Type B pancreatic cell (in vitro differentiated cells): Measurements from ENCODE around the gene PIP5K1B. TPM values are rescaled to one million over a fixed set of nuclear protein-coding genes. Genes with fewer than 3 reads are reported as not detected.

Experiments used
- DNase-seq: peaks from one replicate; pipeline ENCODE4 v3.0.0; 2021; ENCODE audit warnings: mixed read lengths; ENCODE audit not compliant: unreplicated experiment; ENCODE audit errors: extremely low spot score
- H3K27ac Mint-ChIP-seq: 2 replicates; pipeline ENCODE4 v1.8.0; 2021; ENCODE audit warnings: mild to moderate bottlenecking, mixed read lengths
- H3K27me3 Mint-ChIP-seq: 2 replicates; pipeline ENCODE4 v1.8.0; 2021; ENCODE audit warnings: mixed read lengths
- H3K36me3 Mint-ChIP-seq: 2 replicates; pipeline ENCODE4 v1.8.0; 2021; ENCODE audit warnings: mixed read lengths
- H3K4me1 Mint-ChIP-seq: one replicate; pipeline ENCODE4 v1.8.0; 2021; ENCODE audit warnings: mixed read lengths; ENCODE audit not compliant: unreplicated experiment
- H3K4me3 Mint-ChIP-seq: 2 replicates; pipeline ENCODE4 v1.8.0; 2021; ENCODE audit warnings: mild to moderate bottlenecking, mixed read lengths
- H3K9me3 Mint-ChIP-seq: 2 replicates; pipeline ENCODE4 v1.8.0; 2021; ENCODE audit warnings: mixed read lengths
- CTCF ChIP-seq: fragments of 200-600 bp; sonication (generic); conservative IDR thresholded peaks from 2 replicates; pipeline ENCODE4 v1.5.0; 2021; ENCODE audit warnings: antibody characterized with exemption, mild to moderate bottlenecking
- total RNA-seq: library from RNA; stranded (reverse); gene quantifications from 2 replicates; pipeline ENCODE4 v1.2.1, GENCODE V29; 2021; ENCODE audit warnings: low replicate concordance

Gene PIP5K1B
- total RNA-seq, 1 donor from 2014 or later = 9.8 TPM

- no peak overlapping the region for H3K27ac Mint-ChIP-seq
- no peaks in the 10 kb centered on the region for H3K36me3 Mint-ChIP-seq
- H3K4me3 Mint-ChIP-seq = no peak overlapping the region
- H3K27me3 Mint-ChIP-seq = peaks cover 5% of the 10 kb centered on the region
- H3K9me3 Mint-ChIP-seq = no peaks in the 10 kb centered on the region
- H3K4me1 Mint-ChIP-seq = peaks cover 11% of the 10 kb centered on the region
- no peak for TF ChIP-seq CTCF
- DNase-seq = no peak
Measured at GRCh38 chr9:68996462-68996861, 291.4 kb downstream of the PIP5K1B start.

GRCh38 chr9:68997666-68998065 lies 292.6 kb downstream of the PIP5K1B start:
- Mint-ChIP-seq H3K36me3 (no peaks in the 10 kb centered on the region), H3K4me3 (no peak overlapping the region), H3K4me1 (peaks cover 11% of the 10 kb centered on the region), H3K27me3 (peaks cover 5% of the 10 kb centered on the region), H3K9me3 (no peaks in the 10 kb centered on the region), H3K27ac (no peak overlapping the region)
- TF ChIP-seq CTCF = no peak
- no peak for DNase-seq

- Mint-ChIP-seq H3K9me3 (no peaks in the 10 kb centered on the region), H3K4me1 (peaks cover 11% of the 10 kb centered on the region), H3K36me3 (no peaks in the 10 kb centered on the region), H3K4me3 (no peak overlapping the region), H3K27me3 (peaks cover 5% of the 10 kb centered on the region), H3K27ac (no peak overlapping the region)
- DNase-seq = no peak
- no peak for TF ChIP-seq CTCF
Measured at GRCh38 chr9:68998385-68998784, 293.3 kb downstream of the PIP5K1B start.

GRCh38 chr9:68998812-68999211 lies 293.8 kb downstream of the PIP5K1B start:
- no peak for TF ChIP-seq CTCF
- Mint-ChIP-seq H3K27me3 (peaks cover 5% of the 10 kb centered on the region), H3K4me3 (no peak overlapping the region), H3K27ac (no peak overlapping the region), H3K9me3 (no peaks in the 10 kb centered on the region), H3K36me3 (no peaks in the 10 kb centered on the region), H3K4me1 (peaks cover 11% of the 10 kb centered on the region)
- no peak for DNase-seq

- no peak for DNase-seq
- Mint-ChIP-seq H3K27ac (peak overlapping the region; percentile 27), H3K36me3 (no peaks in the 10 kb centered on the region), H3K4me1 (peaks cover 11% of the 10 kb centered on the region), H3K9me3 (no peaks in the 10 kb centered on the region), H3K4me3 (no peak overlapping the region), H3K27me3 (peaks cover 5% of the 10 kb centered on the region)
- TF ChIP-seq CTCF = peak; percentile 85
Measured at GRCh38 chr9:68999393-69000105, 294.5 kb downstream of the PIP5K1B start.
